SK-N-SH (cell line): ENCODE measurements around the gene MAML3.

Experiments used
- CTCF ChIP-seq: fragments of 200-600 bp; sonication (generic); IDR thresholded peaks from 2 replicates; pipeline ENCODE4 v1.6.1; 2017; ENCODE audit warnings: antibody characterized with exemption, mild to moderate bottlenecking, moderate library complexity
- FOSL2 ChIP-seq: IDR thresholded peaks from 2 replicates; pipeline ENCODE4 v1.4.0; 2012; ENCODE audit warnings: low read depth, mild to moderate bottlenecking, moderate library complexity, borderline replicate concordance
- GABPA ChIP-seq: IDR thresholded peaks from 2 replicates; pipeline ENCODE4 v1.4.0; 2012; ENCODE audit warnings: low read depth, mild to moderate bottlenecking
- JUND ChIP-seq: IDR thresholded peaks from 2 replicates; pipeline ENCODE4 v1.4.0; 2012
- RAD21 ChIP-seq: IDR thresholded peaks from 2 replicates; pipeline ENCODE4 v1.6.1; 2012; ENCODE audit warnings: mild to moderate bottlenecking, low read length
- SMC3 ChIP-seq: IDR thresholded peaks from 2 replicates; pipeline ENCODE4 v1.6.1; 2012; ENCODE audit warnings: low read depth, low read length, improper control_type of control experiment
- YY1 ChIP-seq: IDR thresholded peaks from 2 replicates; pipeline ENCODE4 v1.4.0; 2012; ENCODE audit warnings: low read depth, mild to moderate bottlenecking
- TF ChIP-seq, protein P1 (sequence below): IDR thresholded peaks from 2 replicates; pipeline ENCODE4 v1.6.1; 2012; ENCODE audit warnings: mild to moderate bottlenecking, low read depth, low read length, moderate library complexity

- TF ChIP-seq CTCF (no peak), YY1 (no peak), GABPA (no peak), SMC3 (no peak), FOSL2 (no peak), RAD21 (no peak), JUND (no peak)
- TF ChIP-seq, protein P1, sequence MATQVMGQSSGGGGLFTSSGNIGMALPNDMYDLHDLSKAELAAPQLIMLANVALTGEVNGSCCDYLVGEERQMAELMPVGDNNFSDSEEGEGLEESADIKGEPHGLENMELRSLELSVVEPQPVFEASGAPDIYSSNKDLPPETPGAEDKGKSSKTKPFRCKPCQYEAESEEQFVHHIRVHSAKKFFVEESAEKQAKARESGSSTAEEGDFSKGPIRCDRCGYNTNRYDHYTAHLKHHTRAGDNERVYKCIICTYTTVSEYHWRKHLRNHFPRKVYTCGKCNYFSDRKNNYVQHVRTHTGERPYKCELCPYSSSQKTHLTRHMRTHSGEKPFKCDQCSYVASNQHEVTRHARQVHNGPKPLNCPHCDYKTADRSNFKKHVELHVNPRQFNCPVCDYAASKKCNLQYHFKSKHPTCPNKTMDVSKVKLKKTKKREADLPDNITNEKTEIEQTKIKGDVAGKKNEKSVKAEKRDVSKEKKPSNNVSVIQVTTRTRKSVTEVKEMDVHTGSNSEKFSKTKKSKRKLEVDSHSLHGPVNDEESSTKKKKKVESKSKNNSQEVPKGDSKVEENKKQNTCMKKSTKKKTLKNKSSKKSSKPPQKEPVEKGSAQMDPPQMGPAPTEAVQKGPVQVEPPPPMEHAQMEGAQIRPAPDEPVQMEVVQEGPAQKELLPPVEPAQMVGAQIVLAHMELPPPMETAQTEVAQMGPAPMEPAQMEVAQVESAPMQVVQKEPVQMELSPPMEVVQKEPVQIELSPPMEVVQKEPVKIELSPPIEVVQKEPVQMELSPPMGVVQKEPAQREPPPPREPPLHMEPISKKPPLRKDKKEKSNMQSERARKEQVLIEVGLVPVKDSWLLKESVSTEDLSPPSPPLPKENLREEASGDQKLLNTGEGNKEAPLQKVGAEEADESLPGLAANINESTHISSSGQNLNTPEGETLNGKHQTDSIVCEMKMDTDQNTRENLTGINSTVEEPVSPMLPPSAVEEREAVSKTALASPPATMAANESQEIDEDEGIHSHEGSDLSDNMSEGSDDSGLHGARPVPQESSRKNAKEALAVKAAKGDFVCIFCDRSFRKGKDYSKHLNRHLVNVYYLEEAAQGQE = no peak
These were observed 264.7 kb downstream of the MAML3 start for GRCh38 chr4:139889264-139889663.
